ENCODE measurements around the gene TPSD1.
"Not testable (repeated sequence)": the region's sequence is repeated elsewhere in the genome, so short reads cannot be mapped to it uniquely, and the experiment has no call there.

The TPSD1 gene

DNA sequence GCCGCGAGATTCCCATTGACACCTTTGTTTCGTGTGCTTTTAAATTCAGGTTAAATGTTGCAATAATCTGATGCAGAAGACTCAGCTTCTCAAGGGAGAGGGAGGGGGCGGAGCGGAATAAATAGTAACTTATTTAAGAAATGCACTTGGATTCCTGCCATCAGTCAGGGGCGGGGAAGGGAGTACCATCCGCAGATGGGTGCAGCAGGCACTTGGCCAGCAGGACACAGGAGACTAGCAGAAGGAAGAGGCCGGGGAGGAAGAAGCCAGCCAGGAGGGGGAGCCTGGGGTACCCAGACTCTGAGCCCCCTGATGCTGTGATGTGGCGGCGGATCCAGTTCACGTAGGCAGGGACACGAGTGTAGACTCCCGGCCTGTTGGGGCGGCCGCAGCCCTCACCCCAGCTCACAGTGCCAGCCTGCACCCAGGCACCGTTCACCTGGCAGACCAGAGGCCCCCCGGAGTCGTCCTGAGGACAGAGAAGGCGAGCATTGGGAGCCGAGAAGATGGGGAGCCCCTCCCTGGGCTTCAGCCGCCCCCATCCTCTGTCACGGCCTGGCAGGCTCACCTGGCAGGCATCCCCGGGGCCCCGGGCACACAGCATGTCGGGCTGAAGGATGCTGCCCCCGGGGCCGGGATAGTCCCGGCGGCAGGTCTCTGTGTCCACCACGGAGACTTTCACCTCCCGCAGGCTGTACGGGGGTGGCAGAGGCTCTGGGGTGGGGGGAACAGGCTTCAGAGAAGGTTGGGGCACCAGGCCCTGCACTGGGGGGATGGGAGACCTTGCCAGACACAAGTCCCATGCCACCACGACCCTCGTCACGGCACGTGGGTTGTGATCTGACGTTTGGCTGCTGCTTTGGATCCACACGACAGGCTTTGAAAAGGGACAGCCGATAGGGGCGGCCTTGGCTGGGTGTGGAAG is 34.0 kb upstream of the TPSD1 start:
- no peak for DNase-seq

DNA sequence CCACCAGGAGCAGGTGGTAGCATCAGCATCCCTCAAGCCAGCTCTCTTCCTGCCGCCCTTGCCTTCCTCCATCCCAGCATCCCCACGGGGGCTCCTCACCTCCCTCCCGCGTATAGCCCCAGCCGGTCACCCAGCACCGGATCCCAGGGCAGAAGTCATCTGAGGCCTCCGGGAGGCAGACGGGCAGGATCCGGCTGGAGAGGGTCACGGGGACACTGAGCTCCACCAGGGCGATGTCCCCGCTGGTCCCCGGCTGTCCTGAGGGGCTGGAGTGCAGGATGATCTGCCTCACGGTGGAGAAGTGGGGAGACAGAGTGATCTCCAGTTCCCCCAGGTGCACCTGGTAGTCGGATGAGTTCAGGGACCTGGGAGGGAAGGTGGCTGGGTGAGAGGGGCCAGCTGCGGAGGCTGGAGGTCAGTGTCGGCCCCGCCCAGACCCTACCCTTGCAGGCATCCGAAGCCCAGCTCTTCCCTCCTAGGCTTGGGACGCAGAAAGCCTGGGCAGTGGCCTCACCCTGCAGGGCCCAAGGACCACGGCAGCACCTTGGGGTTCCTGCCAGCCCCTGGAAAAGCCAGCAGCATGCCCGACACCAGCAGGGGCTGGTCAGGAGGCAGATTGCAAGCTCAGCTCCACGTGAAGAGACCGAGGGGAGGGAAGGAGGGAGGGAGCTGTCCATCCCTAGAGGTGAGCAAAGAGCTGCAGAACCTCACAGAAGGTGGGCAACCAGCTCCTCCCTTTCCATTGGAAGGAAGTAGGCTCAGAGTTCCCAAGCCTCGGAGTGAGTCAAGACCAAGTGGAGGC is 33.1 kb upstream of the TPSD1 start:
- no peak for DNase-seq

GRCh38 chr16:1223355-1224214 is 32.3 kb upstream of the TPSD1 start:
- DNase-seq, result no peak

GRCh38 chr16:1224558-1224957 is 31.3 kb upstream of the TPSD1 start:
- no peak for DNase-seq

GRCh38 chr16:1225051-1225451 is 30.8 kb upstream of the TPSD1 start, which contains the start of gene TPSG1:
Gene TPSG1, minus strand, starts transcription at chr16:1225268. Its CDS starts 16 bp downstream, at chr16:1225252.
- DNase-seq, result no peak

GRCh38 chr16:1225728-1226311 is 30.0 kb upstream of the TPSD1 start:
- DNase-seq, result not testable (repeated sequence)

GRCh38 chr16:1226692-1227091 is 29.2 kb upstream of the TPSD1 start:
- not testable (repeated sequence) for DNase-seq

- not testable (repeated sequence) for DNase-seq
Observed at GRCh38 chr16:1228227-1228626, 27.6 kb upstream of the TPSD1 start.

DNA sequence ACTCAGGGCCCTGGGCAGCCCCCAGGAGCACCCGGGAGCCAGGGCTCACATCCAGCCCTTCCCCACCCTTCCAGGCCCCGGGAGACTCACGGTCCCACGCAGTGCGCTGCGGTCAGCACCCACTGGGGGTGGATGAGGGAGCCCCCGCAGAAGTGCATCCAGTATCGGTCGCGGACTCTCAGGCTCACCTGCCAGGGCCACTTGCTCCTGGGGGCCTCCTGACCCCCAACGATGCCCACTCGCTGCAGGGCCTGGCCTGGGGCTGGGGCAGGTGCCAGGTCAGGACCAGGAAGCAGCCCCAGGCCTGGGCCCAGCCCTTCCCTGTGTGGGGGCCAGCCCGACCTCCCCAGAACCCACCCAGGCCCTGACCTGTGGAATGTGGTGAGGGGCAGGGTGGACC is 26.4 kb upstream of the TPSD1 start:
- DNase-seq, result not testable (repeated sequence)

GRCh38 chr16:1230084-1230470 is 25.8 kb upstream of the TPSD1 start, which contains the start of gene TPSB2:
Gene TPSB2, minus strand, starts transcription at chr16:1230184. Its CDS starts 233 bp downstream, at chr16:1229951.
- DNase-seq, result not testable (repeated sequence)

- not testable (repeated sequence) for DNase-seq
Observed at GRCh38 chr16:1230471-1231212, 25.2 kb upstream of the TPSD1 start.

DNA sequence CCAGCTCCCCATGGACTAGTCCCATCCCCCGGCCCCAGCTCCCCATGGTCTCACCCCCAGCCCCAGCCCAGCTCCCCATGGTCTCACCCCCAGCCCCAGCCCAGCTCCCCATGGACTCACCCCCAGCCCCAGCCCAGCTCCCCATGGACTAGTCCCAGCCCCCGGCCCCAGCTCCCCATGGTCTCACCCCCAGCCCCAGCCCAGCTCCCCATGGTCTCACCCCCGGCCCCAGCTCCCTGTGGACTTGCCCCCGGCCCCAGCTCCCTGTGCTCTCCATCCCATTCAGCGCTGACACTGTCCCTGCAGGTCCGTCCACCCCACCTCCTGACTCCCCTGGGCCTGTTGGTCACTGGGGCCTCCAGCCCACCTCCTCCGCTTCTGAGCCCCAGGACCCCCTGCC is 24.6 kb upstream of the TPSD1 start:
- DNase-seq, result not testable (repeated sequence)

- not testable (repeated sequence) for DNase-seq
Observed at GRCh38 chr16:1232049-1232748, 23.7 kb upstream of the TPSD1 start.

GRCh38 chr16:1236659-1237058 is 19.2 kb upstream of the TPSD1 start:
- DNase-seq, result not testable (repeated sequence)

DNA sequence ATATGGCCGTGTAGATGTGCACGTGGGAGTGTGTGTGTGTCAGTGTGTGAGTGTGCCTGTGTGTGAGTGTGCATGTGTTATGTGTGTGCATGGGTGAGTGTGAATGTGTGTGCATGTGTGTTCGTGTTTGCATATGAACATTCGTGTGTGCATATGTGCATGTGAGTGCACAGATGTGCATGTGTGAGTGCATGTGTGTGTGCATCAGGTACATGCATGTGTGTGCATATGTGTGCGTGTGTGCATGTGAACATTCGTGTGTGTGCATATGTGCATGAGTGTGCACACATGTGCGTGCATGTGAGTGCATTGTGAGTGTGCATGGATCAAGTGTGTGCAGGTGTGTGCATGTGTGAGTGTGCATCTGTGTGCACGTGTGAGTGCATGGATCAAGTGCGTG is 17.9 kb upstream of the TPSD1 start:
- no peak for DNase-seq

DNA sequence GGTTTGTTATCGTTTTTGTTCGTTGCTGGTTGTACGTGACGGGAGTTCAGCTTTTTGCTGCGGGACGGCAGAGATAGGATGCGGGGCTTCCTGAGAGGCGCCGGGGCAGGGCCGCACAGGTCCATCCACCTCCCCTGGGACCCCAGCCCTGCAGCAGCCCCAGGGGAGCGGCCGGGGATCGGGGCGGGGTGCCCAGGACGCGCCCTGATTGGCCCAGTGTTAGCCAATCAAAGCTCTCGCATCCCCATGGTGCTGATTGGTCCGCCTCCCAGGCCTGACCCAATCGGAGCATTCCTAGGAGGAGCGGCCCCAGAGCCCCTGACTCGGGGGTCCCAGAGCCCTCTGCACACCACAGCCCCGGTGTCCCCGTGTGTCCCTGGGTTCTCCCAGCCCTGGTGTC is 17.0 kb upstream of the TPSD1 start:
- DNase-seq, result not testable (repeated sequence)

DNA sequence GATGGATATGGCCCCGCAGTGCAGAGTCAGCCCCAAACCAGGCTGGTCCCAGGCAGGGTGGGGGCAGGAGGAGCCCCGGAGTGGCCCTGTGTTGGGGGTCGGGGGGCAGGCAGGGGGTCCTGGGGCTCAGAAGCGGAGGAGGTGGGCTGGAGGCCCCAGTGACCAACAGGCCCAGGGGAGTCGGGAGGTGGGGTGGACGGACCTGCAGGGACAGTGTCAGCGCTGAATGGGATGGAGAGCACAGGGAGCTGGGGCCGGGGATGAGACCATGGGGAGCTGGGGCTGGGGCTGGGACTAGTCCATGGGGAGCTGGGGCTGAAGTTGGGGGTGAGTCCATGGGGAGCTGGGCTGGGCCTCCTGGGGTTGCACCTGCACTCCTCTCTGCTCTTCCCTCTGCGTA is 16.3 kb upstream of the TPSD1 start:
- DNase-seq, result not testable (repeated sequence)

DNA sequence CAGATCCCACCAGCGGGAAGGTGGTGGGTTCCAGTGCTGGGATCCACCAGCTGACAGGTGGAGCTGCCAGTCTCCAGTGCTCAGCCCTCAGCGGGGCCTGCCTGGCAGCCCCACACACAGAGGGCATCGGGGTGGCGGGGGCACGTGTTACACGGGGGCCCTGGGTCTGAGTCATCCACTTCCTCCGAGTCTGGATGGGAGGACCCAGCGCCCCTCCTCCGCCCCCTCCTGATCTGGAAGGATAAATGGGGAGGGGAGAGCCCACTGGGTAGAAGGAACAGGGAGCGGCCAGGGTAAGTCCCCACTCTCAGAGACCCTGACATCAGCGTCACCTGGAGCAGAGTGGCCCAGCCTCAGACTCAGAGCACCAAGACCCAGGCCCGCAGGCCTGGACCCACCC is 15.4 kb upstream of the TPSD1 start, which contains the start of gene TPSAB1:
TPSAB1 (plus strand) TSS at position 270 of the 400 bp plus-strand sequence. CDS start 234 bp downstream, outside the sequence.
- not testable (repeated sequence) for DNase-seq

DNA sequence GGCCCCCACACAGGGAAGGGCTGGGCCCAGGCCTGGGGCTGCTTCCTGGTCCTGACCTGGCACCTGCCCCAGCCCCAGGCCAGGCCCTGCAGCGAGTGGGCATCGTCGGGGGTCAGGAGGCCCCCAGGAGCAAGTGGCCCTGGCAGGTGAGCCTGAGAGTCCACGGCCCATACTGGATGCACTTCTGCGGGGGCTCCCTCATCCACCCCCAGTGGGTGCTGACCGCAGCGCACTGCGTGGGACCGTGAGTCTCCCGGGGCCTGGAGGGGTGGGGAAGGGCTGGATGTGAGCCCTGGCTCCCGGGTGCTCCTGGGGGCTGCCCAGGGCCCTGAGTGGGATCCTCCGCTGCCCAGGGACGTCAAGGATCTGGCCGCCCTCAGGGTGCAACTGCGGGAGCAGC is 14.8 kb upstream of the TPSD1 start:
- not testable (repeated sequence) for DNase-seq

DNA sequence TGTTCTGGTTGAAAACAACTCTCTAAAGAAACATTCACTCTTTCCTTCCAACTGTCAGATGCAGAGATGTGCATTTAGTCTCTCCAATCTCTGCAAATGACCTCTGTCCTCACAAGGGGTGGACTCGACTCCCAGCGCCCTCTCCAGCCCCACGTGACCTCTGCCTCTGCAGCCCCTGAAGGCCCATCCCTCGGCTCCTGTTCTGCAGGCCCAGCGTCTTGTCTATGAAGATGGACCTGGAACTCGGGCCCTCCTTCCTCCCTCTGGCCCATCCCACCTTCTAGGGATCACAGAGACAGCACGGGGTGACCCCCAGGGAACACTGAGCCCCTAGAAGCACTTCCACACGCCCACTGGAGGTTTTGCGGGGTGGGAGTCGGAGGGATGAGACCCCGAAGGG is 12.5 kb upstream of the TPSD1 start:
- DNase-seq, result not testable (repeated sequence)
